Endothelial cell of umbilical vein (primary cell): Measurements from ENCODE around the gene HDAC4.

Experiments used
- EZH2 ChIP-seq: IDR thresholded peaks from 2 replicates; pipeline ENCODE4 v1.6.1; 2012; ENCODE audit warnings: borderline replicate concordance, low read depth, mild to moderate bottlenecking, moderate library complexity, low read length, inconsistent platforms; ENCODE audit not compliant: severe bottlenecking
- FOS ChIP-seq: IDR thresholded peaks from 2 replicates; pipeline ENCODE4 v1.6.1; 2011; ENCODE audit warnings: mild to moderate bottlenecking, low read length, moderate library complexity, borderline replicate concordance; ENCODE audit not compliant: insufficient read depth
- GATA2 ChIP-seq: IDR thresholded peaks from 2 replicates; pipeline ENCODE4 v1.7.0; 2011; ENCODE audit warnings: low read depth, mild to moderate bottlenecking, moderate library complexity, mixed read lengths, low read length; ENCODE audit not compliant: insufficient read length, insufficient read depth
- JUN ChIP-seq: IDR thresholded peaks from 2 replicates; pipeline ENCODE4 v1.6.1; 2011; ENCODE audit warnings: borderline replicate concordance, low read depth; ENCODE audit not compliant: insufficient read length, insufficient read depth
- MYC ChIP-seq: IDR thresholded peaks from one replicate; pipeline ENCODE4 v1.6.1; 2011; ENCODE audit warnings: mild to moderate bottlenecking, low read depth, low read length
- POLR2A ChIP-seq: IDR thresholded peaks from 2 replicates; pipeline ENCODE4 v1.6.1; 2012; ENCODE audit warnings: low read depth, mild to moderate bottlenecking, control low read depth, low read length
- POLR2AphosphoS5 ChIP-seq: IDR thresholded peaks from 2 replicates; pipeline ENCODE4 v1.6.1; 2012; ENCODE audit warnings: low read depth, mild to moderate bottlenecking, control low read depth, low read length, moderate library complexity; ENCODE audit not compliant: insufficient read depth
- TF ChIP-seq, protein P1 (sequence below), 2 donors: IDR thresholded peaks; 1 replicate in 1 of 2; 2 replicates in 1 of 2; pipeline ENCODE4 v1.5.1; 2011; ENCODE audit warnings: low read length in 2 of 2, mild to moderate bottlenecking in 2 of 2, moderate library complexity in 2 of 2, control low read depth in 1 of 2, inconsistent platforms in 1 of 2, low read depth in 1 of 2; ENCODE audit not compliant: insufficient read depth in 1 of 2; ENCODE audit errors: extremely low read depth in 1 of 2
- TF ChIP-seq, protein P2 (sequence below): IDR thresholded peaks from 2 replicates; pipeline ENCODE4 v1.6.1; 2011; ENCODE audit not compliant: insufficient read depth, insufficient read length

- TF ChIP-seq POLR2AphosphoS5 (no peak), POLR2A (no peak), EZH2 (no peak), GATA2 (no peak), MYC (no peak), JUN (no peak), FOS (no peak)
- TF ChIP-seq, protein P1, sequence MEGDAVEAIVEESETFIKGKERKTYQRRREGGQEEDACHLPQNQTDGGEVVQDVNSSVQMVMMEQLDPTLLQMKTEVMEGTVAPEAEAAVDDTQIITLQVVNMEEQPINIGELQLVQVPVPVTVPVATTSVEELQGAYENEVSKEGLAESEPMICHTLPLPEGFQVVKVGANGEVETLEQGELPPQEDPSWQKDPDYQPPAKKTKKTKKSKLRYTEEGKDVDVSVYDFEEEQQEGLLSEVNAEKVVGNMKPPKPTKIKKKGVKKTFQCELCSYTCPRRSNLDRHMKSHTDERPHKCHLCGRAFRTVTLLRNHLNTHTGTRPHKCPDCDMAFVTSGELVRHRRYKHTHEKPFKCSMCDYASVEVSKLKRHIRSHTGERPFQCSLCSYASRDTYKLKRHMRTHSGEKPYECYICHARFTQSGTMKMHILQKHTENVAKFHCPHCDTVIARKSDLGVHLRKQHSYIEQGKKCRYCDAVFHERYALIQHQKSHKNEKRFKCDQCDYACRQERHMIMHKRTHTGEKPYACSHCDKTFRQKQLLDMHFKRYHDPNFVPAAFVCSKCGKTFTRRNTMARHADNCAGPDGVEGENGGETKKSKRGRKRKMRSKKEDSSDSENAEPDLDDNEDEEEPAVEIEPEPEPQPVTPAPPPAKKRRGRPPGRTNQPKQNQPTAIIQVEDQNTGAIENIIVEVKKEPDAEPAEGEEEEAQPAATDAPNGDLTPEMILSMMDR (IDR thresholded peaks at IDR 0.05; ENCODE audit: extremely low read depth in 1 of 2, insufficient read depth in 1 of 2, low read depth in 1 of 2, low read length in 2 of 2): no peak
- TF ChIP-seq, protein P2, sequence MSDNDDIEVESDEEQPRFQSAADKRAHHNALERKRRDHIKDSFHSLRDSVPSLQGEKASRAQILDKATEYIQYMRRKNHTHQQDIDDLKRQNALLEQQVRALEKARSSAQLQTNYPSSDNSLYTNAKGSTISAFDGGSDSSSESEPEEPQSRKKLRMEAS: no peak
Observed at GRCh38 chr2:239180526-239181073, 220.2 kb downstream of the HDAC4 start.
